Ascending aorta (tissue), 2 donors: ENCODE results near the gene SRRM2. TPM values are rescaled to one million over a fixed set of nuclear protein-coding genes. Genes with fewer than 3 reads are reported as not detected.

ENCODE experiments used
- DNase-seq, 2 donors: peaks; one replicate each; pipeline ENCODE4 v3.0.0-alpha.2; 2019; ENCODE audit warnings: low spot score in 2 of 2
- H3K27ac ChIP-seq, 2 donors: fragments of 200-600 bp; sonication (generic); one replicate each; pipeline ENCODE4 v1.5.1; 2016 to 2017; ENCODE audit warnings: mild to moderate bottlenecking in 1 of 2
- H3K27me3 ChIP-seq: fragments of 200-600 bp; sonication (generic); one replicate; pipeline ENCODE4 v1.5.1; 2017
- H3K36me3 ChIP-seq, 2 donors: fragments of 200-600 bp; sonication (generic); one replicate each; pipeline ENCODE4 v1.5.1; 2016
- H3K4me1 ChIP-seq, 2 donors: fragments of 200-600 bp; sonication (generic); one replicate each; pipeline ENCODE4 v1.5.1; 2016 to 2017; ENCODE audit warnings: mild to moderate bottlenecking in 1 of 2
- H3K4me3 ChIP-seq, 2 donors: fragments of 200-600 bp; sonication (generic); one replicate each; pipeline ENCODE4 v1.5.1; 2016 to 2017; ENCODE audit warnings: mild to moderate bottlenecking in 1 of 2
- H3K9me3 ChIP-seq, 2 donors: fragments of 200-600 bp; sonication (generic); one replicate each; pipeline ENCODE4 v1.5.1; 2016
- intact Hi-C: fragments of 100-400 bp; cut with DNase I; formaldehyde crosslinking; loops from one replicate; pipeline ENCODE4 v1.15.1; 2023
- total RNA-seq: library from RNA; depleted of rRNA; stranded (reverse); fragments of >200 nt; gene quantifications from one replicate; pipeline ENCODE4 v1.1.0, GENCODE V29; 2016
- TF ChIP-seq, protein P1 (sequence below), 3 experiments: fragments of 200-600 bp in 2 of 3; fragments of 450-650 bp in 1 of 3; sonication (generic) in 2 of 3; IDR thresholded peaks; one replicate each; pipeline ENCODE4 v1.5.1; 2016 to 2019; ENCODE audit warnings: antibody characterized with exemption in 3 of 3, mild to moderate bottlenecking in 1 of 3, moderate library complexity in 1 of 3

The SRRM2 gene
- total RNA-seq, 1 donor from 2014 or later = 359 TPM

GRCh38 chr16:2791174-2791573, 38.7 kb downstream of the SRRM2 start:
- DNase-seq = no peak
- Histone ChIP-seq H3K27ac (no peak overlapping the region), H3K4me1 (no peaks in the 10 kb centered on the region), H3K27me3 (peaks cover 10% of the 10 kb centered on the region), H3K4me3 (no peak overlapping the region), H3K36me3 (no peaks in the 10 kb centered on the region), H3K9me3 (no peaks in the 10 kb centered on the region)
- intact Hi-C loops = no loop called here
- TF ChIP-seq, protein P1, sequence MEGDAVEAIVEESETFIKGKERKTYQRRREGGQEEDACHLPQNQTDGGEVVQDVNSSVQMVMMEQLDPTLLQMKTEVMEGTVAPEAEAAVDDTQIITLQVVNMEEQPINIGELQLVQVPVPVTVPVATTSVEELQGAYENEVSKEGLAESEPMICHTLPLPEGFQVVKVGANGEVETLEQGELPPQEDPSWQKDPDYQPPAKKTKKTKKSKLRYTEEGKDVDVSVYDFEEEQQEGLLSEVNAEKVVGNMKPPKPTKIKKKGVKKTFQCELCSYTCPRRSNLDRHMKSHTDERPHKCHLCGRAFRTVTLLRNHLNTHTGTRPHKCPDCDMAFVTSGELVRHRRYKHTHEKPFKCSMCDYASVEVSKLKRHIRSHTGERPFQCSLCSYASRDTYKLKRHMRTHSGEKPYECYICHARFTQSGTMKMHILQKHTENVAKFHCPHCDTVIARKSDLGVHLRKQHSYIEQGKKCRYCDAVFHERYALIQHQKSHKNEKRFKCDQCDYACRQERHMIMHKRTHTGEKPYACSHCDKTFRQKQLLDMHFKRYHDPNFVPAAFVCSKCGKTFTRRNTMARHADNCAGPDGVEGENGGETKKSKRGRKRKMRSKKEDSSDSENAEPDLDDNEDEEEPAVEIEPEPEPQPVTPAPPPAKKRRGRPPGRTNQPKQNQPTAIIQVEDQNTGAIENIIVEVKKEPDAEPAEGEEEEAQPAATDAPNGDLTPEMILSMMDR (IDR thresholded peaks at IDR 0.05) = no peak

- Histone ChIP-seq H3K27me3 (peaks cover 3% of the 10 kb centered on the region), H3K36me3 (no peaks in the 10 kb centered on the region), H3K27ac (no peak overlapping the region), H3K4me1 (no peaks in the 10 kb centered on the region), H3K9me3 (no peaks in the 10 kb centered on the region), H3K4me3 (no peak overlapping the region)
- intact Hi-C loops = no loop called here
- no peak for DNase-seq
- TF ChIP-seq, protein P1 (IDR thresholded peaks at IDR 0.05) = no peak
These were observed 40.5 kb downstream of the SRRM2 start for GRCh38 chr16:2792940-2793339.

GRCh38 chr16:2795395-2796143, 43.1 kb downstream of the SRRM2 start:
- no peak for DNase-seq

DNA sequence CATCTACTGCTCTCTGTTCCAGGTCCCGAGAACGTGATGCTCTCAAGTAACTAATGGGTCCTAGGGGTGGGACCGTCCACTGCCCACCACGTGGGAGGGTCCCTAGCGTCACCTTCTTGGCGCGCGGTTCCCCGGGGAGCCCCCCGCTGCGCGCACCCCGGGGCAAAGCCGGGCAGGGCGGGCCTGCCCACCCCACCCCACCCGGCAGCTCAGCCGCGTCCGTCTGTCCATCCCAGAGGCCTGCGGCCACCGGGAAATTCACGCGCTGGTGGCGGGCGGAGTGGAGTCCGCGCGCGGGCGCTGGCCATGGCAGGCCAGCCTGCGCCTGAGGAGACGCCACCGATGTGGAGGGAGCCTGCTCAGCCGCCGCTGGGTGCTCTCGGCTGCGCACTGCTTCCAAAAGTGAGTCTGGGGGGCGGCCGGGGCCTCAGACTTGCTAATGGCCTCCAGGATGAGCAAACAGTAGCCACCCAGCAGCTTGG, 46.3 kb downstream of the SRRM2 start:
- Histone ChIP-seq H3K27ac (no peak overlapping the region), H3K4me3 (no peak overlapping the region), H3K4me1 (no peaks in the 10 kb centered on the region), H3K36me3 (no peaks in the 10 kb centered on the region), H3K9me3 (peaks cover 0 to 3% of the 10 kb centered on the region in 2 donors), H3K27me3 (peaks cover 3% of the 10 kb centered on the region)
- TF ChIP-seq, protein P1 (IDR thresholded peaks at IDR 0.05) = no peak
- no peak for DNase-seq
- intact Hi-C loops = no loop called here

More at GRCh38 chr16:2795395-2796143, 43.1 kb downstream of the SRRM2 start:
- H3K4me1 ChIP-seq = no peaks in the 10 kb centered on the region
- H3K27me3 ChIP-seq = peaks cover 3% of the 10 kb centered on the region
- H3K36me3 ChIP-seq = no peaks in the 10 kb centered on the region
- TF ChIP-seq, protein P1 (IDR thresholded peaks at IDR 0.05) = no peak
- H3K4me3 ChIP-seq = no peak overlapping the region
- no peaks in the 10 kb centered on the region for H3K9me3 ChIP-seq
- no peak overlapping the region for H3K27ac ChIP-seq
- intact Hi-C loops = no loop called here

DNA sequence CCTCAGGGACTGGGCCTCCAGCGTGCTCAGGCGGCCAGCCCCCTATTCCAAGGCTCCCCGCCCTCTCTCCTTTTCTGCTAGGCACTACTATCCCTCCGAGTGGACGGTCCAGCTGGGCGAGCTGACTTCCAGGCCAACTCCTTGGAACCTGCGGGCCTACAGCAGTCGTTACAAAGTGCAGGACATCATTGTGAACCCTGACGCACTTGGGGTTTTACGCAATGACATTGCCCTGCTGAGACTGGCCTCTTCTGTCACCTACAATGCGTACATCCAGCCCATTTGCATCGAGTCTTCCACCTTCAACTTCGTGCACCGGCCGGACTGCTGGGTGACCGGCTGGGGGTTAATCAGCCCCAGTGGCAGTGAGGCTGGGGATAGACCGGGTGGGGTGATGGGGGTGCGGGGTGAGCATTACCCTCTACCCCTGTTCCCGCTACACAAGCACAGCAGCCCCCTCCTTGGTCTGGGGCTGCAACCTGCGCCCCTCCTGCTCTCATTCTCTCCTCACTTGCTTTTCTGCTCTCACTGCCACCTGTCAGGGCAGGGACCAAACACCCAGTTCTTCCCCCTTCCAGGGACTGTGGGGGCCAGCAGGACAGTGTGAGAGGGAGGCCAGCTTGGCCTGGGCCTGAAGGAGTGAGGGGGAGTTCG, 46.9 kb downstream of the SRRM2 start:
- TF ChIP-seq, protein P1 (IDR thresholded peaks at IDR 0.05) = no peak
- H3K4me1 ChIP-seq = no peaks in the 10 kb centered on the region
- no peak overlapping the region for H3K27ac ChIP-seq
- peaks cover 3% of the 10 kb centered on the region for H3K27me3 ChIP-seq
- DNase-seq = no peak
- H3K9me3 ChIP-seq = peaks cover 0 to 9% of the 10 kb centered on the region in 2 donors
- no peak overlapping the region for H3K4me3 ChIP-seq
- no peaks in the 10 kb centered on the region for H3K36me3 ChIP-seq
- intact Hi-C loops = no loop called here
